Stomach (tissue), 9 donors: ENCODE data around the gene WNT9A. TPM values are rescaled to one million over a fixed set of nuclear protein-coding genes. Genes with fewer than 3 reads are reported as not detected.

Source experiments
- DNase-seq, 2 donors: peaks; one replicate each; pipeline versions ENCODE4 v3.0.0 to v3.0.0-alpha.2; 2013 to 2019
- H3K27ac ChIP-seq, 5 donors: fragments of 200-600 bp in 4 of 5; sonication (generic) in 4 of 5; one replicate each; pipeline ENCODE4 v1.5.1; 2013 to 2019; ENCODE audit warnings: mild to moderate bottlenecking in 1 of 5, moderate library complexity in 1 of 5
- H3K27me3 ChIP-seq, 3 donors: fragments of 200-600 bp; sonication (generic); one replicate each; pipeline ENCODE4 v1.5.1; 2017 to 2019; ENCODE audit warnings: mixed run types in 1 of 3
- H3K36me3 ChIP-seq, 4 donors: fragments of 200-600 bp; sonication (generic); 1 replicate in 3 of 4; 2 replicates in 1 of 4; pipeline ENCODE4 v1.5.1; 2016 to 2019
- H3K4me1 ChIP-seq, 4 donors: fragments of 200-600 bp; sonication (generic); one replicate each; pipeline ENCODE4 v1.5.1; 2016 to 2019
- H3K4me3 ChIP-seq, 4 donors: fragments of 200-600 bp; sonication (generic) in 3 of 4; one replicate each; pipeline ENCODE4 v1.5.1; 2016 to 2019; ENCODE audit warnings: mild to moderate bottlenecking in 1 of 4
- H3K9me3 ChIP-seq, 4 donors: fragments of 200-600 bp; sonication (generic); one replicate each; pipeline ENCODE4 v1.5.1; 2016 to 2019
- CTCF ChIP-seq, 7 experiments: fragments of 450-650 bp in 4 of 7; fragments of 200-600 bp in 3 of 7; sonication (generic) in 3 of 7; IDR thresholded peaks; one replicate each; pipeline ENCODE4 v1.5.1; 2016 to 2019; ENCODE audit warnings: antibody characterized with exemption in 7 of 7, control low read depth in 2 of 7, mild to moderate bottlenecking in 1 of 7
- EP300 ChIP-seq: sonication (generic); formaldehyde crosslinking; IDR thresholded peaks from one replicate; pipeline ENCODE4 v1.6.1; 2017; ENCODE audit warnings: antibody characterized with exemption
- POLR2A ChIP-seq, 4 donors: fragments of 450-650 bp; IDR thresholded peaks; one replicate each; pipeline ENCODE4 v1.6.1; 2016; ENCODE audit warnings: antibody characterized with exemption in 4 of 4, control low read depth in 2 of 4, mild to moderate bottlenecking in 1 of 4, moderate library complexity in 1 of 4
- POLR2AphosphoS5 ChIP-seq, 3 donors: sonication (generic); formaldehyde crosslinking; IDR thresholded peaks; one replicate each; pipeline ENCODE4 v1.6.1; 2016; ENCODE audit warnings: antibody characterized with exemption in 3 of 3
- WGBS, 5 donors: extraction: QIAGEN DNeasy Blood & Tissue Kit in 3 of 5; methylation state at CpG; one replicate each; pipeline versions ENCODE4 v1.1.5 to v1.1.7; 2013 to 2018; 5-methylcytosine and 5-hydroxymethylcytosine counted together
- intact Hi-C: fragments of 100-400 bp; cut with DNase I; formaldehyde crosslinking; loops from one replicate; pipeline ENCODE4 v1.15.1; 2023; ENCODE audit warnings: low total_unique reads
- polyA plus RNA-seq, 3 donors: library from polyadenylated mRNA; stranded (reverse); fragments of 200-250 nt; gene quantifications; one replicate each; pipeline ENCODE4 v1.2.3, GENCODE V29; 2013
- total RNA-seq, 5 donors: library from RNA; depleted of rRNA; stranded (reverse); fragments of >200 nt; gene quantifications; one replicate each; pipeline versions ENCODE4 v1.1.0 to v1.2.3, GENCODE V29; 2014 to 2016
- donor health status: healthy with polysubstance abuse.
- donor health status: Bipolar disorder and iron deficiency.
- donor health status: healthy.

Gene WNT9A
- total and polyA plus RNA-seq, 8 donors = 1.1 to 22.2 (median 3.0) TPM

GRCh38 chr1:227950735-227951346, 3.1 kb upstream of the WNT9A start:
- H3K9me3 ChIP-seq = peaks cover 0 to 6% (median 0%) of the 10 kb centered on the region in 4 donors
- intact Hi-C loops = no loop called here
- H3K27ac ChIP-seq = no peak overlapping the region
- H3K4me3 ChIP-seq = no peak overlapping the region
- DNase-seq = no peak
- H3K36me3 ChIP-seq = no peaks in the 10 kb centered on the region
- peaks cover 0 to 84% (median 27%) of the 10 kb centered on the region in 3 donors for H3K27me3 ChIP-seq
- no peak for TF ChIP-seq POLR2A (IDR thresholded peaks at IDR 0.05)
- no peak for TF ChIP-seq EP300
- TF ChIP-seq POLR2AphosphoS5 (IDR thresholded peaks at IDR 0.05) = no peak
- TF ChIP-seq CTCF (IDR thresholded peaks at IDR 0.05) = no peak
- H3K4me1 ChIP-seq = peaks cover 28 to 31% (median 29%) of the 10 kb centered on the region in 4 donors
- WGBS, 5 donors = 76 to 89% (median 84%) methylated on average over 8 of the region's 8 CpGs

- DNase-seq = peak in 1 of 2 donors; percentile 21
- H3K36me3 ChIP-seq = no peaks in the 10 kb centered on the region
- no peak overlapping the region for H3K27ac ChIP-seq
- WGBS, 5 donors = 79 to 89% (median 87%) methylated on average over 7 to 13 of the region's 13 CpGs
- no peak overlapping the region for H3K4me3 ChIP-seq
- TF ChIP-seq EP300 (no peak), POLR2A (IDR thresholded peaks at IDR 0.05) (no peak), POLR2AphosphoS5 (IDR thresholded peaks at IDR 0.05) (no peak), CTCF (IDR thresholded peaks at IDR 0.05) (no peak)
- H3K9me3 ChIP-seq = peaks cover 0 to 6% (median 0%) of the 10 kb centered on the region in 4 donors
- H3K27me3 ChIP-seq = peaks cover 0 to 82% (median 27%) of the 10 kb centered on the region in 3 donors
- intact Hi-C loops = loop anchor here (5.0 to 10.0 kb wide), 2 partner anchors 188 to 465 kb away; no protein-coding TSS in a partner anchor
- peaks cover 35 to 38% (median 36%) of the 10 kb centered on the region in 4 donors for H3K4me1 ChIP-seq
Observed at GRCh38 chr1:227949954-227950734, 2.4 kb upstream of the WNT9A start.

GRCh38 chr1:227949341-227949921, 1.7 kb upstream of the WNT9A start:
- peak in 1 of 2 donors; percentile 18 for DNase-seq
- TF ChIP-seq POLR2AphosphoS5 (IDR thresholded peaks at IDR 0.05) (no peak), POLR2A (IDR thresholded peaks at IDR 0.05) (no peak), EP300 (no peak), CTCF (IDR thresholded peaks at IDR 0.05) (no peak)
- H3K4me1 ChIP-seq = peaks cover 42 to 45% (median 43%) of the 10 kb centered on the region in 4 donors
- H3K27ac ChIP-seq = peak overlapping the region in 1 of 5 donors; percentile 94
- intact Hi-C loops = loop anchor here (5.0 to 10.0 kb wide), 2 partner anchors 187 to 465 kb away; no protein-coding TSS in a partner anchor
- H3K4me3 ChIP-seq = no peak overlapping the region
- H3K27me3 ChIP-seq = peaks cover 0 to 75% (median 27%) of the 10 kb centered on the region in 3 donors
- no peaks in the 10 kb centered on the region for H3K36me3 ChIP-seq
- 69 to 86% (median 79%) methylated on average over 7 to 11 of the region's 11 CpGs for WGBS, 5 donors
- peaks cover 0 to 3% (median 0%) of the 10 kb centered on the region in 4 donors for H3K9me3 ChIP-seq
